Measurements from ENCODE around the gene GPR17.

GPR17 gene

GRCh38 chr2:127651971-127652550 is 6.1 kb downstream of the GPR17 start:
- no peak overlapping the region for H2AFZ ChIP-seq (ENCODE audit: low read depth, low read length)
- H3K27me3 ChIP-seq (ENCODE audit: insufficient read depth, low read length), result no peaks in the 10 kb centered on the region
- H3K4me1 ChIP-seq (ENCODE audit: insufficient read depth, low read length), result peaks cover 8% of the 10 kb centered on the region
- no peaks in the 10 kb centered on the region for H3K36me3 ChIP-seq (ENCODE audit: insufficient read depth, low read length)
- H3K4me3 ChIP-seq (ENCODE audit: low read length), result no peak overlapping the region
- no peaks in the 10 kb centered on the region for H3K9me3 ChIP-seq (ENCODE audit: low read length)

- no peaks in the 10 kb centered on the region for H3K27me3 ChIP-seq (ENCODE audit: insufficient read depth, low read length)
- H2AFZ ChIP-seq (ENCODE audit: low read depth, low read length), result no peak overlapping the region
- no peak overlapping the region for H3K4me3 ChIP-seq (ENCODE audit: low read length)
- H3K4me1 ChIP-seq (ENCODE audit: insufficient read depth, low read length), result peaks cover 8% of the 10 kb centered on the region
- H3K36me3 ChIP-seq (ENCODE audit: insufficient read depth, low read length), result no peaks in the 10 kb centered on the region
- H3K9me3 ChIP-seq (ENCODE audit: low read length), result no peaks in the 10 kb centered on the region
Measured at GRCh38 chr2:127652786-127653357, 6.9 kb downstream of the GPR17 start.

- Histone ChIP-seq H3K27me3 (ENCODE audit: insufficient read depth, low read length) (no peaks in the 10 kb centered on the region), H3K4me3 (ENCODE audit: low read length) (no peak overlapping the region), H3K4me1 (ENCODE audit: insufficient read depth, low read length) (peaks cover 8% of the 10 kb centered on the region)
Measured at GRCh38 chr2:127653421-127654083, 7.6 kb downstream of the GPR17 start.

GRCh38 chr2:127654084-127654837 is 8.3 kb downstream of the GPR17 start:
- Histone ChIP-seq H2AFZ (ENCODE audit: low read depth, low read length) (no peak overlapping the region), H3K36me3 (ENCODE audit: insufficient read depth, low read length) (no peaks in the 10 kb centered on the region), H3K27me3 (ENCODE audit: insufficient read depth, low read length) (no peaks in the 10 kb centered on the region), H3K4me3 (ENCODE audit: low read length) (no peak overlapping the region), H3K9me3 (ENCODE audit: low read length) (no peaks in the 10 kb centered on the region), H3K4me1 (ENCODE audit: insufficient read depth, low read length) (peaks cover 8% of the 10 kb centered on the region)

More at GRCh38 chr2:127653421-127654083, 7.6 kb downstream of the GPR17 start:
- H3K9me3 ChIP-seq (ENCODE audit: low read length), result no peaks in the 10 kb centered on the region
- no peak overlapping the region for H2AFZ ChIP-seq (ENCODE audit: low read depth, low read length)
- H3K36me3 ChIP-seq (ENCODE audit: insufficient read depth, low read length), result no peaks in the 10 kb centered on the region

GRCh38 chr2:127654838-127655175 is 8.9 kb downstream of the GPR17 start:
- H3K9me3 ChIP-seq (ENCODE audit: low read length), result no peaks in the 10 kb centered on the region
- H3K4me3 ChIP-seq (ENCODE audit: low read length), result no peak overlapping the region
- H3K4me1 ChIP-seq (ENCODE audit: insufficient read depth, low read length), result peaks cover 8% of the 10 kb centered on the region
- H2AFZ ChIP-seq (ENCODE audit: low read depth, low read length), result no peak overlapping the region
- no peaks in the 10 kb centered on the region for H3K27me3 ChIP-seq (ENCODE audit: insufficient read depth, low read length)
- H3K36me3 ChIP-seq (ENCODE audit: insufficient read depth, low read length), result no peaks in the 10 kb centered on the region

- peaks cover 8% of the 10 kb centered on the region for H3K4me1 ChIP-seq (ENCODE audit: insufficient read depth, low read length)
- no peak overlapping the region for H3K4me3 ChIP-seq (ENCODE audit: low read length)
- H3K9me3 ChIP-seq (ENCODE audit: low read length), result no peaks in the 10 kb centered on the region
- no peaks in the 10 kb centered on the region for H3K27me3 ChIP-seq (ENCODE audit: insufficient read depth, low read length)
- no peak overlapping the region for H2AFZ ChIP-seq (ENCODE audit: low read depth, low read length)
- H3K36me3 ChIP-seq (ENCODE audit: insufficient read depth, low read length), result no peaks in the 10 kb centered on the region
Measured at GRCh38 chr2:127655209-127656073, 9.5 kb downstream of the GPR17 start.

- H3K4me1 ChIP-seq (ENCODE audit: insufficient read depth, low read length), result peaks cover 15% of the 10 kb centered on the region
- H3K36me3 ChIP-seq (ENCODE audit: insufficient read depth, low read length), result no peaks in the 10 kb centered on the region
- H2AFZ ChIP-seq (ENCODE audit: low read depth, low read length), result no peak overlapping the region
- H3K27me3 ChIP-seq (ENCODE audit: insufficient read depth, low read length), result peaks cover 3% of the 10 kb centered on the region
- H3K9me3 ChIP-seq (ENCODE audit: low read length), result no peaks in the 10 kb centered on the region
- no peak overlapping the region for H3K4me3 ChIP-seq (ENCODE audit: low read length)
Measured at GRCh38 chr2:127656569-127657231, 10.7 kb downstream of the GPR17 start.

GRCh38 chr2:127657232-127657595 is 11.3 kb downstream of the GPR17 start:
- peaks cover 15% of the 10 kb centered on the region for H3K4me1 ChIP-seq (ENCODE audit: insufficient read depth, low read length)
- H2AFZ ChIP-seq (ENCODE audit: low read depth, low read length), result no peak overlapping the region
- H3K4me3 ChIP-seq (ENCODE audit: low read length), result no peak overlapping the region
- H3K9me3 ChIP-seq (ENCODE audit: low read length), result no peaks in the 10 kb centered on the region
- peaks cover 3% of the 10 kb centered on the region for H3K27me3 ChIP-seq (ENCODE audit: insufficient read depth, low read length)
- H3K36me3 ChIP-seq (ENCODE audit: insufficient read depth, low read length), result no peaks in the 10 kb centered on the region

- Histone ChIP-seq H3K4me3 (ENCODE audit: low read length) (no peak overlapping the region), H2AFZ (ENCODE audit: low read depth, low read length) (no peak overlapping the region), H3K27me3 (ENCODE audit: insufficient read depth, low read length) (peaks cover 8% of the 10 kb centered on the region), H3K36me3 (ENCODE audit: insufficient read depth, low read length) (no peaks in the 10 kb centered on the region), H3K9me3 (ENCODE audit: low read length) (no peaks in the 10 kb centered on the region), H3K4me1 (ENCODE audit: insufficient read depth, low read length) (peaks cover 15% of the 10 kb centered on the region)
Measured at GRCh38 chr2:127658146-127658545, 12.2 kb downstream of the GPR17 start.

- Histone ChIP-seq H2AFZ (ENCODE audit: low read depth, low read length) (no peak overlapping the region), H3K9me3 (ENCODE audit: low read length) (no peaks in the 10 kb centered on the region), H3K36me3 (ENCODE audit: insufficient read depth, low read length) (no peaks in the 10 kb centered on the region), H3K4me3 (ENCODE audit: low read length) (no peak overlapping the region), H3K4me1 (ENCODE audit: insufficient read depth, low read length) (peaks cover 15% of the 10 kb centered on the region), H3K27me3 (ENCODE audit: insufficient read depth, low read length) (peaks cover 14% of the 10 kb centered on the region)
Measured at GRCh38 chr2:127658641-127659407, 12.9 kb downstream of the GPR17 start.

- peaks cover 15% of the 10 kb centered on the region for H3K4me1 ChIP-seq (ENCODE audit: insufficient read depth, low read length)
- no peaks in the 10 kb centered on the region for H3K9me3 ChIP-seq (ENCODE audit: low read length)
- no peaks in the 10 kb centered on the region for H3K36me3 ChIP-seq (ENCODE audit: insufficient read depth, low read length)
- H3K27me3 ChIP-seq (ENCODE audit: insufficient read depth, low read length), result peaks cover 20% of the 10 kb centered on the region
- no peak overlapping the region for H2AFZ ChIP-seq (ENCODE audit: low read depth, low read length)
- no peak overlapping the region for H3K4me3 ChIP-seq (ENCODE audit: low read length)
Measured at GRCh38 chr2:127659408-127660290, 13.7 kb downstream of the GPR17 start.

All from neuron (in vitro differentiated cells).